Liver (tissue), 9 donors: ENCODE measurements around the gene ZIC2. TPM values are rescaled to one million over a fixed set of nuclear protein-coding genes. Genes with fewer than 3 reads are reported as not detected.

Experiments
- DNase-seq: peaks from one replicate; pipeline ENCODE4 v3.0.0-alpha.2; 2017; ENCODE audit warnings: low spot score
- H3K27ac ChIP-seq, 2 donors: one replicate each; pipeline ENCODE4 v1.7.0; 2013; ENCODE audit warnings: inconsistent platforms in 2 of 2, low read length in 2 of 2, control low read depth in 1 of 2, low read depth in 1 of 2, mild to moderate bottlenecking in 1 of 2
- H3K27me3 ChIP-seq, 4 donors: one replicate each; pipeline versions ENCODE4 v1.6.1 to v1.7.0; 2013; ENCODE audit warnings: low read length in 3 of 4, inconsistent platforms in 1 of 4, mild to moderate bottlenecking in 1 of 4, moderate library complexity in 1 of 4; ENCODE audit not compliant: control insufficient read depth in 4 of 4, insufficient read depth in 4 of 4
- H3K36me3 ChIP-seq, 4 donors: one replicate each; pipeline versions ENCODE4 v1.6.1 to v1.7.0; 2013; ENCODE audit warnings: low read length in 3 of 4, mild to moderate bottlenecking in 3 of 4, low read depth in 1 of 4, moderate library complexity in 1 of 4; ENCODE audit not compliant: control insufficient read depth in 4 of 4, insufficient read depth in 3 of 4
- H3K4me1 ChIP-seq, 4 donors: one replicate each; pipeline versions ENCODE4 v1.6.1 to v1.7.0; 2013; ENCODE audit warnings: low read length in 3 of 4, mild to moderate bottlenecking in 3 of 4, moderate library complexity in 1 of 4; ENCODE audit not compliant: control insufficient read depth in 4 of 4, insufficient read depth in 4 of 4
- H3K4me3 ChIP-seq, 3 donors: one replicate each; pipeline versions ENCODE4 v1.6.1 to v1.7.0; 2013; ENCODE audit warnings: low read length in 3 of 3, control low read depth in 1 of 3, low read depth in 1 of 3, mild to moderate bottlenecking in 1 of 3
- H3K9ac ChIP-seq, 2 donors: one replicate each; pipeline ENCODE4 v1.7.0; 2013; ENCODE audit warnings: low read length in 2 of 2, mild to moderate bottlenecking in 2 of 2, moderate library complexity in 2 of 2, control low read depth in 1 of 2, low read depth in 1 of 2
- H3K9me3 ChIP-seq, 4 donors: one replicate each; pipeline versions ENCODE4 v1.6.1 to v1.7.0; 2013; ENCODE audit warnings: low read length in 3 of 4; ENCODE audit not compliant: control insufficient read depth in 4 of 4
- ATF3 ChIP-seq: IDR thresholded peaks from 2 replicates; pipeline ENCODE4 v1.6.1; 2016; ENCODE audit warnings: antibody characterized with exemption
- GABPA ChIP-seq, 2 donors: IDR thresholded peaks in 1 of 2; conservative IDR thresholded peaks in 1 of 2; 2 replicates each; pipeline ENCODE4 v1.6.1; 2016; ENCODE audit warnings: antibody characterized with exemption in 2 of 2, mild to moderate bottlenecking in 1 of 2, moderate library complexity in 1 of 2
- HNF4A ChIP-seq, 2 donors: conservative IDR thresholded peaks; 2 replicates each; pipeline ENCODE4 v1.6.1; 2016; ENCODE audit warnings: antibody characterized with exemption in 2 of 2, mild to moderate bottlenecking in 2 of 2
- HNF4G ChIP-seq: IDR thresholded peaks from 2 replicates; pipeline ENCODE4 v1.6.1; 2016; ENCODE audit warnings: antibody characterized with exemption
- JUND ChIP-seq, 2 donors: IDR thresholded peaks; 2 replicates each; pipeline ENCODE4 v1.6.1; 2016; ENCODE audit warnings: antibody characterized with exemption in 2 of 2
- RXRA ChIP-seq, 2 donors: IDR thresholded peaks; 2 replicates each; pipeline ENCODE4 v1.6.1; 2017 to 2018; ENCODE audit warnings: antibody characterized with exemption in 2 of 2, mild to moderate bottlenecking in 1 of 2
- SP1 ChIP-seq: IDR thresholded peaks from 2 replicates; pipeline ENCODE4 v1.6.1; 2018; ENCODE audit warnings: antibody characterized with exemption, mild to moderate bottlenecking
- YY1 ChIP-seq: IDR thresholded peaks from 2 replicates; pipeline ENCODE4 v1.6.1; 2016; ENCODE audit warnings: antibody characterized with exemption, mild to moderate bottlenecking
- WGBS: extraction: QIAGEN DNeasy Blood & Tissue Kit; methylation state at CpG from one replicate; pipeline ENCODE4 v1.1.7; 2013; 5-methylcytosine and 5-hydroxymethylcytosine counted together
- polyA plus RNA-seq, 2 donors: library from polyadenylated mRNA; stranded (reverse) in 1 of 2; unstranded in 1 of 2; fragments of 200-250 nt in 1 of 2; fragments of >200 nt in 1 of 2; fragmentation: Nextera tagmentation in 1 of 2; extraction: Ambion mirVana in 1 of 2; gene quantifications; one replicate each; pipeline versions ENCODE4 v1.2.1 to v1.2.3, GENCODE V29; 2013 to 2015
- total RNA-seq, 2 donors: library from RNA; depleted of rRNA; stranded (reverse); fragments of >200 nt; gene quantifications; one replicate each; pipeline ENCODE4 v1.2.3, GENCODE V29; 2014
- TF ChIP-seq, protein P1 (sequence below): IDR thresholded peaks from 2 replicates; pipeline ENCODE4 v1.6.1; 2016; ENCODE audit warnings: antibody characterized with exemption
- TF ChIP-seq, protein P2 (sequence below): IDR thresholded peaks from 2 replicates; pipeline ENCODE4 v1.6.1; 2016; ENCODE audit warnings: antibody characterized with exemption
- TF ChIP-seq, protein P3 (sequence below): fragments of 150-350 bp; IDR thresholded peaks from 2 replicates; pipeline ENCODE4 v1.5.1; 2017; ENCODE audit warnings: improper control_type of control experiment, low read depth, low read length; ENCODE audit not compliant: missing input control
- donor health status: healthy.
- donor health status: healthy.
- donor health status: healthy.
- donor health status: healthy.
- donor health status: healthy.

The ZIC2 gene
- total and polyA plus RNA-seq, 4 donors: not detected

DNA sequence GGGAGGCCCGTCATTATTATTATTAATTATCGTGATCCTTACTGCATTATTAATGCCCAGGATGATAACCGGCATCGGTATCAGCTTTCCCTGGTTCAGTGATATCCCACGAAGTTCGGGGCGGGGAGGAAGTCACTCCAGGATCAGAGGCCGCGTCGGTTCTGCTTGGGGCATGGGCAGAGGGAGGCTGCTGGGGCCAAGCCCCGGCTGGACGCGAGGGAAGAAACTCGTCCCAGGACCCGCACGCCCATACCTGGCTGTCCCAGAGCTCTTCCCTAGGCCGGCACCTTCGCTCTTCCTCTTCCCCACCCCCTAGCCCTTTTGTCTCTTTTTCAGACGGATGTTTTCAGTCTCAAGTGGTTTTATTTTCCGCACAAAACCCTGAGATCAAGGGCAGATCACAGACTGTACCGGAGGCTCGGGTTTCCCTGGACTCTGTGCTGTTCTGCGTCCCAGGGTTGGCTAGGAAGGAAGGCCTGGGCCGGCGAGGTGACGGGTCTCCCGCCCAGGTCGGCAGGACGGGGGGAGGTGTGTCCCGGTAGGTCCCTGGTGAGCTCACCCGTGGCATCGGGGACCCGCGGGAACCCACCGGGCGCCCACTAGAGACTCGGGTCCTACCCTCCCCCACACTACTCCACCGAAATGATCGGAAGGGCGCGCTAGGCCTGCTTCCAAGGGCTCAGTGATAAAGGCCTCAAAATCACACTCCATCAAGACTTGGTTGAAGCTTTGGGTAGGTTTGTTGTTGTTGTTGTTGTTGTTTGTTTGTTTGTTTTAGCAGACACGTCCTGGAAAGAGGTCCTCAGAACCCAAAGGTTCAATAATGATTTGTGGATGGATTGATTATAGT, 7.9 kb downstream of the ZIC2 start (continued):
- TF ChIP-seq YY1 (no peak), ATF3 (no peak)
- TF ChIP-seq, protein P1, sequence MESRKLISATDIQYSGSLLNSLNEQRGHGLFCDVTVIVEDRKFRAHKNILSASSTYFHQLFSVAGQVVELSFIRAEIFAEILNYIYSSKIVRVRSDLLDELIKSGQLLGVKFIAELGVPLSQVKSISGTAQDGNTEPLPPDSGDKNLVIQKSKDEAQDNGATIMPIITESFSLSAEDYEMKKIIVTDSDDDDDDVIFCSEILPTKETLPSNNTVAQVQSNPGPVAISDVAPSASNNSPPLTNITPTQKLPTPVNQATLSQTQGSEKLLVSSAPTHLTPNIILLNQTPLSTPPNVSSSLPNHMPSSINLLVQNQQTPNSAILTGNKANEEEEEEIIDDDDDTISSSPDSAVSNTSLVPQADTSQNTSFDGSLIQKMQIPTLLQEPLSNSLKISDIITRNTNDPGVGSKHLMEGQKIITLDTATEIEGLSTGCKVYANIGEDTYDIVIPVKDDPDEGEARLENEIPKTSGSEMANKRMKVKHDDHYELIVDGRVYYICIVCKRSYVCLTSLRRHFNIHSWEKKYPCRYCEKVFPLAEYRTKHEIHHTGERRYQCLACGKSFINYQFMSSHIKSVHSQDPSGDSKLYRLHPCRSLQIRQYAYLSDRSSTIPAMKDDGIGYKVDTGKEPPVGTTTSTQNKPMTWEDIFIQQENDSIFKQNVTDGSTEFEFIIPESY: no peak

GRCh38 chr13:99990126-99990977, 8.8 kb downstream of the ZIC2 start:
- 11% methylated on average over 42 of the region's 42 CpGs for WGBS
- Histone ChIP-seq H3K4me1 (peaks cover 0 to 13% (median 4%) of the 10 kb centered on the region in 4 donors), H3K27me3 (peaks cover 9 to 65% (median 34%) of the 10 kb centered on the region in 4 donors), H3K4me3 (no peak overlapping the region), H3K9me3 (peaks cover 0 to 10% (median 2%) of the 10 kb centered on the region in 4 donors), H3K27ac (no peak overlapping the region), H3K36me3 (no peaks in the 10 kb centered on the region), H3K9ac (no peak overlapping the region)
- TF ChIP-seq GABPA (IDR thresholded peaks at IDR 0.05 in 1 of 2, conservative IDR thresholded peaks at IDR 0.05 in 1 of 2): no peak
- no peak for TF ChIP-seq ATF3
- TF ChIP-seq HNF4A (conservative IDR thresholded peaks at IDR 0.05): no peak
- no peak for TF ChIP-seq SP1
- TF ChIP-seq RXRA (IDR thresholded peaks at IDR 0.05): no peak
- TF ChIP-seq, protein P2, sequence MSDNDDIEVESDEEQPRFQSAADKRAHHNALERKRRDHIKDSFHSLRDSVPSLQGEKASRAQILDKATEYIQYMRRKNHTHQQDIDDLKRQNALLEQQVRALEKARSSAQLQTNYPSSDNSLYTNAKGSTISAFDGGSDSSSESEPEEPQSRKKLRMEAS: no peak
- TF ChIP-seq, protein P1: no peak
- TF ChIP-seq HNF4G: no peak
- TF ChIP-seq JUND (IDR thresholded peaks at IDR 0.05): no peak
- TF ChIP-seq, protein P3, sequence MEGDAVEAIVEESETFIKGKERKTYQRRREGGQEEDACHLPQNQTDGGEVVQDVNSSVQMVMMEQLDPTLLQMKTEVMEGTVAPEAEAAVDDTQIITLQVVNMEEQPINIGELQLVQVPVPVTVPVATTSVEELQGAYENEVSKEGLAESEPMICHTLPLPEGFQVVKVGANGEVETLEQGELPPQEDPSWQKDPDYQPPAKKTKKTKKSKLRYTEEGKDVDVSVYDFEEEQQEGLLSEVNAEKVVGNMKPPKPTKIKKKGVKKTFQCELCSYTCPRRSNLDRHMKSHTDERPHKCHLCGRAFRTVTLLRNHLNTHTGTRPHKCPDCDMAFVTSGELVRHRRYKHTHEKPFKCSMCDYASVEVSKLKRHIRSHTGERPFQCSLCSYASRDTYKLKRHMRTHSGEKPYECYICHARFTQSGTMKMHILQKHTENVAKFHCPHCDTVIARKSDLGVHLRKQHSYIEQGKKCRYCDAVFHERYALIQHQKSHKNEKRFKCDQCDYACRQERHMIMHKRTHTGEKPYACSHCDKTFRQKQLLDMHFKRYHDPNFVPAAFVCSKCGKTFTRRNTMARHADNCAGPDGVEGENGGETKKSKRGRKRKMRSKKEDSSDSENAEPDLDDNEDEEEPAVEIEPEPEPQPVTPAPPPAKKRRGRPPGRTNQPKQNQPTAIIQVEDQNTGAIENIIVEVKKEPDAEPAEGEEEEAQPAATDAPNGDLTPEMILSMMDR: no peak
- DNase-seq: no peak
